Fibroblast of skin of scalp (primary cell): Measurements from ENCODE around the gene PDE7B.
A peak's percentile ranks its signal among the peaks of the same experiment; 100 is the strongest.

Experiments used
- DNase-seq: peaks from one replicate; pipeline ENCODE4 v3.0.0-alpha.2; 2013

Gene PDE7B

GRCh38 chr6:135937106-135937505 lies 85.6 kb downstream of the PDE7B start:
- DNase-seq = no peak

GRCh38 chr6:135938576-135939207 lies 87.2 kb downstream of the PDE7B start:
- DNase-seq = peak; percentile 77

- DNase-seq = peak; percentile 36
Measured at GRCh38 chr6:135939208-135939591, 87.7 kb downstream of the PDE7B start.

- DNase-seq = no peak
Measured at GRCh38 chr6:135940616-135941167, 89.2 kb downstream of the PDE7B start.

- DNase-seq = peak; percentile 68
Measured at GRCh38 chr6:135941275-135942025, 89.9 kb downstream of the PDE7B start.

- no peak for DNase-seq
Measured at GRCh38 chr6:135944120-135944519, 92.6 kb downstream of the PDE7B start.

GRCh38 chr6:135946674-135947073 lies 95.2 kb downstream of the PDE7B start:
- DNase-seq = no peak

GRCh38 chr6:135950669-135951068 lies 99.2 kb downstream of the PDE7B start:
- DNase-seq = no peak

- no peak for DNase-seq
Measured at GRCh38 chr6:135951169-135951568, 99.7 kb downstream of the PDE7B start.

GRCh38 chr6:135953818-135954217 lies 102.3 kb downstream of the PDE7B start:
- no peak for DNase-seq

- DNase-seq = no peak
Measured at GRCh38 chr6:135955099-135955498, 103.6 kb downstream of the PDE7B start.

- peak; percentile 65 for DNase-seq
Measured at GRCh38 chr6:135962731-135963130, 111.2 kb downstream of the PDE7B start.

- DNase-seq = no peak
Measured at GRCh38 chr6:135970750-135971149, 119.2 kb downstream of the PDE7B start.

- no peak for DNase-seq
Measured at GRCh38 chr6:135971351-135971750, 119.8 kb downstream of the PDE7B start.

- peak; percentile 60 for DNase-seq
Measured at GRCh38 chr6:135972150-135972549, 120.6 kb downstream of the PDE7B start.

- DNase-seq = no peak
Measured at GRCh38 chr6:135972586-135972985, 121.1 kb downstream of the PDE7B start.

- DNase-seq = no peak
Measured at GRCh38 chr6:135974426-135974825, 122.9 kb downstream of the PDE7B start.

GRCh38 chr6:135976585-135976984 lies 125.1 kb downstream of the PDE7B start:
- no peak for DNase-seq

GRCh38 chr6:135983093-135983492 lies 131.6 kb downstream of the PDE7B start:
- DNase-seq = no peak

- no peak for DNase-seq
Measured at GRCh38 chr6:135983718-135984343, 132.3 kb downstream of the PDE7B start.

- peak; percentile 79 for DNase-seq
Measured at GRCh38 chr6:135985471-135985870, 134.0 kb downstream of the PDE7B start.

- DNase-seq = no peak
Measured at GRCh38 chr6:135987226-135987625, 135.7 kb downstream of the PDE7B start.

- DNase-seq = no peak
Measured at GRCh38 chr6:135990439-135990838, 138.9 kb downstream of the PDE7B start.
